HG03442 (cell line): ENCODE measurements around the gene AAGAB.

Experiments
- ATAC-seq: cut with Tn5 transposase; IDR thresholded peaks from one replicate; pipeline ENCODE4 v1.9.1; 2021; ENCODE audit warnings: mild to moderate bottlenecking, moderate library complexity; ENCODE audit not compliant: unreplicated experiment

AAGAB gene

DNA sequence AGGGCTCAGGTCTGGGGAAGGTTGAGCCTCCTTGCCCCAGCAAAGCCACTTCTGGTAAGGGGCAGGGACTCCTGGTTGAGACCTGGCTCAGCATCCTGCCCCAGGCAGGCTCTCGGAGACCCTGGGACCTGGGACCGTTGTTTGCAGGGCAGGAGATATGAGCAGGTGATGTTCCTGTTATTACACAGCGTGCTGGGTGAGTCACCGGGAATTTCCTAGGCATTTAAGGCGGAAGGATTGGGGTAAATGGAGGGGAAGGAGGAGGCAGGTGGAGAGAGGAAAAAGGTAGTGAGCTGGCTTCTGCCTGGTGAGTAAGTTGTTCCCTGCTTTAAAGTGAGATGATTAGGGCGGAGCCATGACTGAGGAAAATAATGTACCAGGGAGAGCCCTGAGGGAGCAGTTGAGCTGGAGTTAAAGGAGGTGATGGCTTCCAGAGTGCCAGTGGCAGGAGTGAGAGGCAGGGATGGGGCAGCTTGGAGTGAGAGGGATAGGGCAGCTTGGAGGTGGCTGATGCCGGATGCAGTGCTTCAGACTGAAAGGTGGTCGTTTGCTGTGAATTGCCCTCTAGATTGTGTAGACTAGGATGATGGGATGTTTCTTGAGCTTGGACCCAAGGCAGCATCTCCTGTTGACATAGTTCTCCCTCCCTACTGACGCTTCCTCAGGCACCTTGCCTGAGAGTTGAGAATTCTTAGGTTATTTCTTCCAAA is 79.4 kb downstream of the AAGAB start:
- no peak for ATAC-seq

DNA sequence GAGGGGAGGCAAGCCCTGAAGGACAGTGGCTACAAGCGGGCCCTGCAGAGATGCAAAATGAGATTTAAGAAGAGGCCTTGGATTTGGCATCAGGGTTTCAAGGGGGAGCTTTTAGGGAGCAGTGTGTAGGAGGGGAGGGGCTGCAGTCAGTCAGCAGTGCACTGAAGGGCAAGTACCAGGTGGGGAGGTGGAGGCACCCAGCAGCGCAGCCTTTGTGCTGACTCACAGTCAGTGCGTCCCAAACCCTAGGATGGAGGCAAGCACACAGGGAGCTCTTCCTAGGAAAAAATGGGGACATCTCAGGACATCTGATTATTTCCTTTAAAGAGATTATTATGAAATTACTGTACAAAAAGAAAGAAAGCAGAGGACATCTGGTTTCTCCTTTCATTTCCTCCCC is 80.0 kb downstream of the AAGAB start:
- ATAC-seq, result no peak

DNA sequence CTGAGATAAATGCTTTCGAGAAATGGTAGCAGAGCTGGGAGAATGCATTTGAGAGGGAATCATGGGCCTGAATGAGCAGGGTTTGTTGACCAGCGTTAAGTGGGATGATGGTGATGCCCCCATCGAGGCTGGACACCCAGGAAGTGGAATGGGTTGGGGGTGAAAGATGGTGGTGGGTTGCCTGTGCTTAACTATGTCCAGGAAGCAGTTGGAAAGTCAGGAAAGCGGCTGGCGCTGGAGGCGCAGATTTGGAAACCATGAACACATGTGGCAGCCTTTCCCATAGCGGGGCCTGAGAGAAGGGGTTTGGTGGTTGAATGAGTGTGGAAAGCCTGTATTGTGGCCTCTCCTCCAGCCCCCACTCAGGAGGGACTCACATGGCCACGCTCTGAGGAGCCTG is 80.7 kb downstream of the AAGAB start:
- no peak for ATAC-seq

DNA sequence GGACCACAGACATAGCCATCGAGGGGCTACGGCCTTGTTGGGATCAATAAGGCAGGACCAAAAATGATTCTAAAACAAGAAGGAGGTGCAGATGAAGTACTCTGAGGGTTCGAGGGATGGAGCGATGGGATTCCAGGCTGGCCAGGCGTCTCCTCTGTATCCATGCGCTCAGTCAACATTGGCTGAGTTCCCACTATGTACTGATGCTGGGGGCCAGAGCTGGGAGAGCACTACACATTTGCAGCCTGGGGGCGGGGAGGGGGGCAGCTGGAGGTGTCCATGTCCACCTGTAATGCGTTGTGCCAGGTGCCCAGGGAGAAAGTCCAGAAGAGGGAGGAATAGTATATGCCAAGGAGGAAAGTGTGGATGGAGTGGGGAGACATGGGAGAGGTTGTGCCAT is 81.5 kb downstream of the AAGAB start:
- ATAC-seq, result no peak

DNA sequence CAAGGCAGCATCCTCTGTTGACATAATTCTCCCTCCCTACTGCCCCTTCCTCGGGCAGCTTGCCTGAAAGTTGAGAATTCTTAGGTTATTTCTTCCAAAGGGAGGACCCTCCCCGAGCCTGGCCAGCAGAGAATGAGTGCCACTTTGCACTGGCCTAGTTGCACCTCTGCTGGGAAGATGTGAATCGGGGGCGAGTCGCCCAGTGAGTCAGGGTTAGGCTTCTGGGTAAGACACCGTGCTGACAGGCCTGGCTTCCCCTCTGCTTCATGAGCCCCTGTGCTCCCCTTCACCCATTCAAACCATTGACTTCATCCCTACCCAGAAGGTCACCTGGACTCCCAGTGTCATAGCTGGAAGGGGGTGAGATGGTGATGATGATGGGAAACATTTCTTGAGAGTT is 82.3 kb downstream of the AAGAB start:
- ATAC-seq, result no peak

DNA sequence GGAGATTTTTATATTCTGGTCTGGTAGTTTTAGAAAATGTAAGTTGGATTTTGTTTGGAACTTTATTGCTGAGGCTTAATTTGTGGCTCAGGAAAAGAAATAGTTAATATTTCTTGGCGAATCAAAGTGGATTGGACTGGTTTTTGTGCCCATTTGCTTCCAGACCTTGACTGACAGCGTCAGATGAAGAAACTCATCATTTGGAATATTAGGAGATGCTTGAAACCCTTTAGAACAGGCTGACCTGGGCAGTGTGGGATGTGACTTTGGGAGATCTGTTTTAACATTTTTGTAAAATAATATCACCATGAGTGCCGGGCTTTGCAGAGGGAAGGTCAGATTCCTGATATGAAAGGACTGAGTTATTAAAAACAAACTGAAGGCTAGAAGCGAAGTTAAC is 83.0 kb downstream of the AAGAB start:
- no peak for ATAC-seq

DNA sequence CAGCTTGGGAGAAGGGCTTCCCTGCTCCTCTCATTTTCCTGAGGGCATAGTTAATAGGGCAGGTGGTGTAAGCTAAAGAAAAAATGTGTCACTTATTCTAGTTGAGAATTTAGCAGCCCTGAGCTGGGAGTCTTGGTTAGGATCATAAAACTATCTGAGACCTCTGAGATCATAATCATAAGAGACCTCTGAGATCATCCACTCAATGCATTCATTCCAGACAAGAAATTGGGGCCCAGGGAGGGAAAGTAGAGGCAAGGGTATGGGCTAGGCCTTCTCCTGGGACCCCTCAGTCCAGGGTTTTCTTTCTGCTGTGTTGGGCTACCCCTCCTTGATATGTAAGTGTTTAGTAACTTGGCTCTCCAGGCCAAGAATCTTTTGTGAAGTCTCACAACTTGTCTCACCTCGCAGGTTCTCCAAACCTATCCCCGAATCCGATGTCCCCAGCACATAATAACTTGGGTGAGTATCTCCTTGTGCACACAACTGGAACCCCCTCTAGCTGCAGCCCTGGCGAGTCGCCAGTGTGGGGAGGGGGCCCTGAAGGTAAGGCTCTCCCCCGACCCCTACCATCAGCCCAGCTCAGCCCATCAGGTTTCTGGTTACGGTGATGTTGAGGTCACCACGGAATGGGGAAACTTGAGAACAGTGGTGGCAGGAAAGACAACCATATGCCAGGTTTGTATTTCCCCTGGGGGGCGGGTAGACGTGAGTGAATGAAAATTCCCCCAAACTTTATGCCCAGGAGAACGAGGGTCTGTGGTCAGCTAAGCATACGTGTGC is 84.1 kb downstream of the AAGAB start:
- no peak for ATAC-seq

DNA sequence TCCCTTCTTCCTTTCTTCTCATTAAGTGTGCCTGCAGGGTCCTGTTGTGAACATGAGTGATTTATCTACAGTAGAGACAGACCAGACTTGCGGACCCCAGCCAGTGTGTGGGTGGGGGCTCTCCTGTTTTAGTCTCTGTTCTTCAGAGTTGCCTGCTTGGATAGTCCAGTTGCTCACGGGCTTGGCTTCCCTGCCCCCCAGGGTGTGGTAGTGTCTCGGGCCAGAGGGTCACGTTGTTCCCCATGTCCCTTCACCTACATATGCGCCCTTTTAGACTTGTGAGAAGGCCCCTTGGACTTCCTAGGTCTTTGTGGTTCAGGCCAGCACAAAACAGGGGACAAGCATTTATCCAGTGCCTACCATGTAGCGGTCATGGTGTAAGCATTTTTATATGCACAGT is 85.8 kb downstream of the AAGAB start:
- ATAC-seq, result no peak

DNA sequence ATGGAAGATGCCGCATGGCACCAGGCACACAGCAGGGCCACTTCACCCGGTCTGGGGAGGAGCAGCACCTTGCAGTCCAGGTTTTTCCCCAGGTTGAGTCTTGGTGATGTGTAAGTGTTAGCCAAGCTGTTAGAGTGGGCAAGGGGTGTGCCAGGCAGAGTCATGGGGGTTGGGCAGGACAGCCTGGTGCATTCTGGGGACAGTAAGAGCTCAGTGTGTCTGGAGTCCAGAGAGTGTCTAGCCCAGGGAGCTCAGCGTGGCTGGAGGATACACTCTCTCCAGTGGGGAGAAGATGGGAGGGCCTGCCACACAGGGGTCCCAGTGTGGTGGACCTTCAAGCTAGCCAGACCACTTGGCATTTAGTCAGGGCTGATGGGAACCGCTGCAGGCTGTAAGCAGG is 87.4 kb downstream of the AAGAB start:
- no peak for ATAC-seq

DNA sequence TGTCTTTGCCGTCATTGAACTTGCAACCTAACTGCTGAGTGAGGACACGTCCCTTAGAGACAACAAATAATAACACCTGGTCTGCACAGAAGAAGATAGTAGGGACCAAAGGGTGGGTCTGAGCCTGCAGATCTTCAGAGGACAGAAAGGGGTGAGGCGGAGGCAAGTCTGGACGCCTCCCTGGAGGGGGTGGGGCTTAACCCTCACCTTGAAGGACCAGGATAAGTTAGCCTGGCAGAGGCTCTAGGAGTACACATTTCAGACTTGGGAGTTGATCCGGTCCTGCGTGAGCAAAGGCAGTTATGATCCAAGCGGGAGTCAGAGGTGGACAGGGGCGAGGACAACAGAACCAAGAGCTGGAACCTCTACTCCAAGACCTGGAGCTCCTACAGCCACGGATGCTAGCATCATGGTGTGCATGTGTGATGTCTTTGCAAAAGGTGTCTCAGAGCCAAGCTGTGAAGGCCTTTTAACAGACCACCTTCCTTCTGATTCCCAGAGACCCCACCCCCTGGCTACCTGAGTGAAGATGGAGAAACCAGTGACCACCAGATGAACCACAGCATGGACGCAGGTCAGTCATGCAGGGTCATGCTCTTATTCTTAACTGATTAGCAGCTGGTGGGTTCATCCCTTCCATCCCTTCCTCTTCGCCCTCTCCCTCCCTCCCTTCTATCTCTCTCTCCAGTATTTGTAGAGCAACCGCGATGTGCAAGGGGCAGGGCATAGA is 88.0 kb downstream of the AAGAB start:
- ATAC-seq, result no peak

DNA sequence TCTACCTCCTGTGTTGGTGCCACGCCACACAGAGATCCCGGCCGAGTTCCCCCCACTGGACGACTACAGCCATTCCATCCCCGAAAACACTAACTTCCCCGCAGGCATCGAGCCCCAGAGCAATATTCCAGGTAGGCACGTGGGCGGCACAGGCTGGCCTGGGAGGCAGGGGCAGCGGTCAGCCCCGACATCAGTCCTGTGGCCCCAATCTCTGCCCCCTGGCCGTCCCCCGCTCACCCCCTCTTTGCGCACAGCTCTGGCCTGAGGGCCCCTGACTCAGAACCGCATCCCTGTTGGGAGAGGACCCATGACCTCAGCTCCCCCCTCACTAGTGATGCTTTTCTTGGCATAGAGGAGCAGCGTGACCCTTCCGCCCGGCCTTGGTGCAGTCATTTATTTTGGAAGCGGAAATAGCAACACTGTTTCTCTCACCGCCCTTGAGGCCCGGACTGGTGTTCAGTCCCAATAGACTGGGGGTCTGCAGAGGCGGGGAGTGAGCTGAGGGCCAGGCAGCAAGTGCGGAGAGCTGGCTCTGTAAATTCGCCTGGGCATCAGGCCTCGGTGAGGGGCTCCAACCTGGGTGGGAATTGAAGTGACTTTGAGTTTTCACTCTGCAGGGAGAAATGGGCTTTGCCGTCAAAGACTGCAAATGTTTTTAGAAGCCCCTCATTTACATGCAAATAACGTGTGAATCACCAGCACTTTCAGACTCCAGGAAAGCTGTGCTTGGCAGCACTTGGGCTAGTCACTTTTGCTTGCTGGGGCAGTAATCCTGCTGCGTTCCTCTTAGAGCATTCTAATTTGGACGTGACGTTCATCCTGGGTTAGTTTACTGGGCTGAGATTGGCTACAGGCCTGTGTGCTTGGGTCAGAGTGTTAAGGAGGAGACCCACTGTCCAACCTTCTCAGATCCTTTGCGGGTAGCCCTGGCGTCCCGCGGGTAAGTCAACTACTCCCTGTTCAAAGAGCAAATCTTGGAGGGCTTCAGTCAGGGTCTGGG is 88.9 kb downstream of the AAGAB start:
- no peak for ATAC-seq

DNA sequence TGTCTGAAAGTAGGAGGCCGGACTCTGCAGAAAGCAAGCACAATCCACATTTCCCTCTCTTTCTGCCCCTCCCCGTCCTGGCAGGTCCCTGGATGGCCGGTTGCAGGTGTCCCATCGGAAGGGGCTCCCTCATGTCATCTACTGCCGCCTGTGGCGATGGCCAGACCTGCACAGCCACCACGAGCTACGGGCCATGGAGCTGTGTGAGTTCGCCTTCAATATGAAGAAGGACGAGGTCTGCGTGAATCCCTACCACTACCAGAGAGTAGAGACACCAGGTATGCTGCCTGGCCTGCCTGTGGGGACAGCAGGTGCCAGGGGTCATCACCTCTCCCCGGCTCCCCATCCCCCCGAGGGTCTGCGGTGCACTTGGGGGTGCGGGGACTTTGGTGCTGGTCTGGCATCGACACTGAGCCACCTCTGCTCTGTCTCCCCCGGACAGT is 89.6 kb downstream of the AAGAB start:
- no peak for ATAC-seq

DNA sequence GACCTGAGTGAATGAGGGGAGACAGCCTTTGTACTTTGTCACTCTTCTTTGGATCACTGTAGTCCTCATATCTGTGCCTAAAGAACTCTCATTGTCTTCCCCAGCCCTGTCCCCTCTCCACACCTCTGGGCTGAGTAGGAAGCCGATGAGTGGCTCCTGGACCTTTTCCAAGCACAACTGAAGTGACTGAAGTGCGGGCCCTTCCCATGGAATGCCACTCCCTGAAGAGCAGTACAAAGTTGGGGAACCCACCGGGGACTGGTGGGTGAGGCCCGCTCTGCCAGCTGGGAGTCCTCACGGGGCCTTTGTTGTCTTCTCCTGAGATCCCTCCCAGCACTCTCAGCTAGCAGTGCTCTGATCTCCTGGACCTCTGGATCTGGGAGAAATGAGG is 90.1 kb downstream of the AAGAB start:
- no peak for ATAC-seq

DNA sequence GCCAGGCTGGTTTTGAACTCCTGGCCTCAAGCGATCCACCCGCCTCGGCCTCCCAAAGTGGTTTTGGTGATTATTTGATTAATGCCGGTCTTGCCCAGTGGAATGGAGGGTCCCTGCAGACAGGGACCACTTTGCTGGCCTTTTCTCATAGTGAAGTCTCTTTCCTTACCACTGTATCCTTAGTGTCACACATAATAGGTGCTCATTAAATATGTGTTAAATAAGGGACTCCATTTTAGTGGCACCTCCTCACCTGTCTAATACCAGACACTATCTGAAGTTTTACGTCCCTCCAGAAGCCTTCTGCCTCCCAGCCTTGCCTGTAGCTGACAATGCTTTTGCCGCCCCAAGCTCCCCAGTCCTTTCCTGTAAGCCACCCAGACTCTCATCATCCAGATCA is 91.3 kb downstream of the AAGAB start:
- ATAC-seq, result no peak

DNA sequence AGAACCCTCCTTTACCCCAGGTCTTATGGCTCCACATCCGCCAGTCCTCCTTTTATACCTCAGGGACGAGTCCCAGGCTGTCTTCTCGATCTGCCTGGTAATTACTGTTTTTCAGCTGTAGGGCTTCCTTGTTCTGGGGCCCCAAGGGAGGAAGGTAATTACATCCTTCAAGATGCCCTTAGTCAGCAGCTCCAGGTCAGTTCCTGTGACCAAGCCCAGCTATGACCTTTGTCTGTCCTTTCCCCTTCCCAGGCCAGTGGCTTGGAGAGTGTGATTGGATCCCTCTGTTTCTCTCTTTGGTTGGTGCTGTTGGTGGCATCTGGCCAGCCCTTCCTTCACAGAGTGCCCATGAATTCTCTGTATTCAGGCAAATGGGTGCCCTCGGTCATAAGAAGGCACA is 92.6 kb downstream of the AAGAB start:
- ATAC-seq, result no peak

DNA sequence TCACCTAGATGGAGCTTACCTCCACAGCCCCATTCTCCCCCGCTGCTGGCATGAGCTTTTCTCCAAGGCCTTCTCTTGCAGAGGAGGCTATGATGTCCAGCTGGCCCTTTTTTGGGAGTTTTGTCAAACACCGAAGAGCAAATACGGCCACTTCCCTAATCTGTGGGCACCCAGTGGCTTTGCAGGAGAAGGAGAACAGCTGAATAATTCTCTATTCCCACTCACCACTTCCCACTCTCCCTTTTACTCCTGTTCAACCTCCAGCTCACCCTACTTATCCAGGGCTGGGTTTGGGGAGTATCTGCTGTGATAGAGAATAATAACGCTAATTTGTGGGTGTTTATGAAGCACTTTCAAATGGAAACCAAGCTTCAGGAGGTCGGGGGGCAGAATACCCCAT is 93.0 kb downstream of the AAGAB start:
- no peak for ATAC-seq

DNA sequence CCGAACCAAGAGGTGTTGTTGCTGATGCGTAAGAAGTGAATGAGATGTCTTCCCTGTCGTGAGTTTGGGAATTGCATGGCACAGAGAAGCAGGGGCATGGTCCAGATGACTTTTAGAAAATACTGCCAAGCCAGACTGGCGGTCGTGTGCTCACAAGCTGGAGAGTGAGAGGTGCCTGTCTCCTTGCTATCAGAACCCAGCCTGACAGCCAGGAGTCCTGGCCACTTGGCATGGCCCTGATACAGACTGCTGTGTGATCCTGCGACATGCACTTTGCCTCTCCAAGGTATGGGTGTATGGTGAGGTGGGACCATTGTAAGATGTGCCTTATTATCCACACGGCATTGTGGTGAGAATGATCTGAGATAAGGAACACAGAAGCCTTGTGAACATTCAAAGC is 96.1 kb downstream of the AAGAB start:
- ATAC-seq, result no peak

DNA sequence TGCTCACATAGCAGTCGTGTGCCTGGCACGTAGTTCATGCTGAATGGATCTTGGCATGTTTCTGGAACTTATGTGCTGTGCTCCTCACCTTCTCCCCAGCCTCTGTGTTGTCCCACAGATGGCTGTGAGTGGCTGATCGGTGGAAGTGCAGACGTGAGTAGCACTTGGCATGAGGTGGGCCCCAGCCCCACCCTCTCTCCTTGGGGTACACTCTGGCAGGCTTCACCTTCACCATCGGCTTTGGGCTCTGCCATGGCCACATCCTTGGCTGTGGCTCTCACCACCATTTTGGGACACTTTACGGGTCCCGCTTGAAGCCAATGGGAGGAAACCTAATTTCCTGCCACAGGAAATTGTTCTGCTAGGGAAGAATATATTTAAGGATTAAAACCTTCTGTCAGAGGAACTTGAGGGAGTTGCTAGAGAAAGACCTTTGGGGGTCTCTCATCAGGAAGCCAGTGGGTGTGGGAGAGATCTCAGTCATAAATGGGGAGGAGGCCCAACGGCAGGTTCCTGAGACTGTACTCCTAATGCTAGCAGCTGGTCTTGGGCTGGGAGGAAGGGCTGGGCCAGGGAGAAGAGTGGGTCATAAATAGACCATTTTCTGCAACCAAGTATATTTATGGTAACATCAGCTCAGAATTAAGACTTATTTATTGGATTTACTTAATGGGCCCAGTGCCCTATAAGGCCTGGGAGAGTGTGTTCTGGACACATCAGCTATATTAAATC is 96.8 kb downstream of the AAGAB start:
- ATAC-seq, result no peak

DNA sequence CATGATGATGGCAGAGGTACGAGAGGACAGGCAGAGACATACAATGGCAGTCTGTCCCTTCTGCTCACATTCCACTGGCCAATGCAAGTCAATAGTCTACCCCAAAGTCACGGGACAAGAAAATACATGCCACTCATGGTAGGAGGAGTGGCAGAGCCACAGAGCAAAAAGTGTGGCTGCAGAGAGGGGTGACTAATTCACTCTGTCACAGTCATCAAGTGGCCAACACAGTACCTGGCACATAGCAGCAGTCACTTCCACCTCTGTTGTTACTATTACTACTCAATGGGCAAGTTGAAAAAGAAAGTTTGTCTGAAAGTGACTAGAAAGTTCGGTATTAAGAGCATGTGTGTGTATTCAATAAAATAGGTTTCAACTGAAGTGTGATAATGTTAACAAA is 97.6 kb downstream of the AAGAB start:
- no peak for ATAC-seq

DNA sequence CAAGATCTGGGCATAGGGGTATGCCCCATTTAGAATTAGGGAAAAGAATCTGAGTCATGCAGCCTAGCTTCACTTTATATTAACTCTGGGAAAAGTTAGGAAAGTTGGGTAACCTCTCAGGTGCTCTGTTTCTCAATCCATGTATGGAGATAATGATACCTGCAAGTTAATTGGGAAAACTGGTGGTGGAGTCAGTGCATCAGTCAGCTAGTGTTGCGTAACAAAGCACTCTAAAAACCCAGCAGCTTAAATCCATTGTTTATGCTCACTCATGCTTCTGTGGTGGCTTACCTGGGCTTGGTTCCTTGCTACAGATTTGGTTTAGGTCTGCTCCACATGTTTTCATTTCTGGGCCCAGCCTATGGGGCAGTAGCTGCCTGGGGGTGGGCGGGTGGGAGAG is 98.0 kb downstream of the AAGAB start:
- ATAC-seq, result no peak
